SK-N-SH (cell line): ENCODE results near the gene ZNF33A. TPM values are rescaled to one million over a fixed set of nuclear protein-coding genes. Genes with fewer than 3 reads are reported as not detected.

Source experiments
- CTCF ChIA-PET: fragments of 300-600, 350-600 bp; formaldehyde crosslinking; extraction: SDS; loops from one replicate; lab custom pipeline; 2021; lab: Yijun Ruan, JAX
- POLR2A ChIA-PET: fragments of 350-600 bp; sonication (Branson Sonifier 250); formaldehyde crosslinking; extraction: SDS; loops from one replicate; lab custom pipeline; 2020; ENCODE audit warnings: antibody characterized with exemption, inconsistent platforms; lab: Yijun Ruan, JAX
- DNase-seq: peaks from one replicate; pipeline ENCODE4 v3.0.0; 2012
- H2AFZ ChIP-seq: fragments of 200-600 bp; sonication (generic); 2 replicates; pipeline ENCODE4 v1.8.1; 2016; ENCODE audit warnings: antibody characterized with exemption, mild to moderate bottlenecking, low read depth
- H3F3A ChIP-seq: fragments of 200-600 bp; sonication (generic); replicated peaks from 2 replicates; pipeline ENCODE3; 2016; ENCODE audit warnings: antibody characterized with exemption, mild to moderate bottlenecking; ENCODE audit not compliant: insufficient read depth
- H3K27ac ChIP-seq, 2 experiments: fragments of 200-500 bp in 1 of 2; fragments of 200-600 bp in 1 of 2; sonication (Bioruptor generic) in 1 of 2; sonication (generic), shearing (Covaris generic) in 1 of 2; 2 replicates each; pipeline versions ENCODE4 v1.5.1 to v1.6.1; 2014 to 2016; ENCODE audit warnings: low read depth in 2 of 2, inconsistent platforms in 1 of 2, low read length in 1 of 2, mild to moderate bottlenecking in 1 of 2, mixed read lengths in 1 of 2
- H3K27me3 ChIP-seq: fragments of 200-600 bp; sonication (generic), shearing (Covaris generic); 2 replicates; pipeline ENCODE4 v1.6.1; 2016; ENCODE audit warnings: mixed run types; ENCODE audit not compliant: insufficient read depth
- H3K36me3 ChIP-seq, 2 experiments: fragments of 200-500 bp in 1 of 2; fragments of 200-600 bp in 1 of 2; sonication (Bioruptor generic) in 1 of 2; sonication (generic) in 1 of 2; replicated peaks in 1 of 2; 2 replicates each; pipeline versions ENCODE3 to v1.5.1; 2014 to 2016; ENCODE audit warnings: low read length in 1 of 2, mild to moderate bottlenecking in 1 of 2; ENCODE audit not compliant: insufficient read depth in 2 of 2, control insufficient read depth in 1 of 2
- H3K4me1 ChIP-seq, 2 experiments: fragments of 200-500 bp in 1 of 2; fragments of 200-600 bp in 1 of 2; sonication (Bioruptor generic) in 1 of 2; sonication (generic), shearing (Covaris generic) in 1 of 2; 2 replicates each; pipeline versions ENCODE4 v1.5.1 to v1.6.1; 2014 to 2016; ENCODE audit warnings: low read depth in 1 of 2, low read length in 1 of 2, mixed run types in 1 of 2; ENCODE audit not compliant: insufficient read depth in 2 of 2, control insufficient read depth in 1 of 2
- H3K4me2 ChIP-seq: fragments of 200-600 bp; sonication (generic), shearing (Covaris generic); 2 replicates; pipeline ENCODE4 v1.6.1; 2017; ENCODE audit warnings: mixed run types
- H3K4me3 ChIP-seq, 2 experiments: fragments of 200-500 bp in 1 of 2; fragments of 200-600 bp in 1 of 2; sonication (Bioruptor generic) in 1 of 2; sonication (generic), shearing (Covaris generic) in 1 of 2; 2 replicates each; pipeline versions ENCODE4 v1.5.1 to v1.8.1; 2014 to 2016; ENCODE audit warnings: low read depth in 2 of 2, inconsistent platforms in 1 of 2, low read length in 1 of 2, mild to moderate bottlenecking in 1 of 2, mixed read lengths in 1 of 2, moderate library complexity in 1 of 2
- H3K79me2 ChIP-seq: fragments of 200-600 bp; sonication (generic); 2 replicates; pipeline ENCODE4 v1.8.1; 2017; ENCODE audit warnings: mild to moderate bottlenecking; ENCODE audit not compliant: insufficient read depth
- H3K9ac ChIP-seq: fragments of 200-600 bp; sonication (generic); 2 replicates; pipeline ENCODE4 v1.6.1; 2017; ENCODE audit warnings: mixed run types
- H3K9me2 ChIP-seq: fragments of 200-600 bp; sonication (generic); 2 replicates; pipeline ENCODE4 v1.6.1; 2017; ENCODE audit warnings: mixed run types
- H3K9me3 ChIP-seq: fragments of 200-600 bp; sonication (generic); 2 replicates; pipeline ENCODE4 v1.6.1; 2017; ENCODE audit warnings: mixed run types, mild to moderate bottlenecking, moderate library complexity
- H4K20me1 ChIP-seq: fragments of 200-600 bp; sonication (generic); 2 replicates; pipeline ENCODE4 v1.6.1; 2017; ENCODE audit warnings: mild to moderate bottlenecking, mixed run types; ENCODE audit not compliant: insufficient read depth
- IRF3 ChIP-seq: fragments of 150-350 bp; IDR thresholded peaks from 2 replicates; pipeline ENCODE4 v1.6.1; 2016; ENCODE audit warnings: mild to moderate bottlenecking, low read depth, low read length
- MAX ChIP-seq: IDR thresholded peaks from 2 replicates; pipeline ENCODE4 v1.4.0; 2012; ENCODE audit warnings: low read depth
- POLR2AphosphoS5 ChIP-seq: IDR thresholded peaks from 2 replicates; pipeline ENCODE4 v1.6.1; 2012; ENCODE audit warnings: low read depth, low read length
- RFX5 ChIP-seq: IDR thresholded peaks from 2 replicates; pipeline ENCODE4 v1.6.1; 2012; ENCODE audit warnings: mild to moderate bottlenecking, improper control_type of control experiment, low read length
- RXRA ChIP-seq: IDR thresholded peaks from 2 replicates; pipeline ENCODE4 v1.4.0; 2012; ENCODE audit warnings: low read depth, mild to moderate bottlenecking, borderline replicate concordance
- TCF12 ChIP-seq: IDR thresholded peaks from 2 replicates; pipeline ENCODE4 v1.4.0; 2012
- YY1 ChIP-seq: IDR thresholded peaks from 2 replicates; pipeline ENCODE4 v1.4.0; 2012; ENCODE audit warnings: low read depth, mild to moderate bottlenecking
- WGBS: methylation state at CpG from one replicate; pipeline ENCODE4 v1.1.6; 2017; ENCODE audit warnings: low lambda C conversion rate; 5-methylcytosine and 5-hydroxymethylcytosine counted together
- polyA plus RNA-seq, 3 experiments: library from polyadenylated mRNA; depleted of rRNA; stranded (reverse); fragments of >200 nt; gene quantifications; 2 replicates each; pipeline ENCODE4 v1.2.3, GENCODE V29; 2012
- TF ChIP-seq, protein P1 (sequence below): fragments of 150-350 bp; IDR thresholded peaks from 2 replicates; pipeline ENCODE4 v1.6.1; 2017; ENCODE audit warnings: antibody characterized with exemption, low read length, low read depth, borderline replicate concordance
- TF ChIP-seq, protein P2 (sequence below): IDR thresholded peaks from 2 replicates; pipeline ENCODE4 v1.4.0; 2012; ENCODE audit warnings: low read depth, borderline replicate concordance

Gene ZNF33A
- polyA plus RNA-seq, 1 of the 3 experiments (the other 2 are of a cell fraction) = 5.7 TPM

DNA sequence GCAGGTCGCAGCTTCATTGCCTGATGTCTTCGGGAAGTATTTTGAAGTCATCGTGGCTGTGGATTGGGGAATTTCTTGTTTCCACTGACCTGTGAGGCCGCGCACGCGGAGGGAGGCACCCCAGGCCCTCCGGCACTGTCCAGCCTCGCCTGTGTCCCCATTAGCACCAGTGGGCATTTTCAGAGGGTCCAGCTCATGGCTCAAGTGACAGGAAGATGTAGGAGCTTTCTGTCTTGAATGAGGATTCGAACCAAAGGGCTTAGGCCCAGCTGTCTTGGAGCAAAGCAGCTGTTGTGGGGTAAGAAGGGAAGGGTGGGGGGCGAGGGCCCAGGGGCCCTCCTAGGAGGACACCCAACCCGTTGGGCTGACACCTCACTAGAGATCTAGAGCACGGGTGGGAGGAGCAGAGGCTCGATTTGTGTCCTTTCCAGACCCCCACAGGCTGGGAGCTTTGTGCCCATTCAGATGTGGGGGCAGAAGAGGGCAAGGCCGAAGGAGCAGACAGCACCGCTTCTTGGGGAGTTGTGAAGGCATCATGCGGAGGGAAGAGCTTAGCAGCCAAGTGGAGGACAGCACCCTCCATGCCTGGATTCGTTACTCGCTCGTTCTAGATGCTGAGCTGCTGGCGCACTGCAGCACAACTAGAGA, 84.6 kb downstream of the ZNF33A start:
- POLR2A ChIA-PET = no interaction called here
- CTCF ChIA-PET = no interaction called here

GRCh38 chr10:38102880-38103279, 92.4 kb downstream of the ZNF33A start:
- H3K27ac ChIP-seq = no peak overlapping the region
- no peaks in the 10 kb centered on the region for H3K27me3 ChIP-seq
- ChIA-PET CTCF (no interaction called here), POLR2A (no interaction called here)
- no peaks in the 10 kb centered on the region for H3K79me2 ChIP-seq
- no peak overlapping the region for H2AFZ ChIP-seq
- peaks cover 36 to 70% of the 10 kb centered on the region in 2 experiments for H3K36me3 ChIP-seq
- no peak overlapping the region for H3K9ac ChIP-seq
- H3K9me3 ChIP-seq = 0 out of 2 replicates have a peak, but pooled peaks cover 14% of the 10 kb centered on the region
- no peaks in the 10 kb centered on the region for H3K4me1 ChIP-seq
- WGBS = 73% methylated on average over 1 of the region's 1 CpG
- H3K4me2 ChIP-seq = no peak overlapping the region
- no peaks in the 10 kb centered on the region for H4K20me1 ChIP-seq
- no peaks in the 10 kb centered on the region for H3K9me2 ChIP-seq
- no peak for DNase-seq
- no peak overlapping the region for H3K4me3 ChIP-seq
- TF ChIP-seq, protein P1, sequence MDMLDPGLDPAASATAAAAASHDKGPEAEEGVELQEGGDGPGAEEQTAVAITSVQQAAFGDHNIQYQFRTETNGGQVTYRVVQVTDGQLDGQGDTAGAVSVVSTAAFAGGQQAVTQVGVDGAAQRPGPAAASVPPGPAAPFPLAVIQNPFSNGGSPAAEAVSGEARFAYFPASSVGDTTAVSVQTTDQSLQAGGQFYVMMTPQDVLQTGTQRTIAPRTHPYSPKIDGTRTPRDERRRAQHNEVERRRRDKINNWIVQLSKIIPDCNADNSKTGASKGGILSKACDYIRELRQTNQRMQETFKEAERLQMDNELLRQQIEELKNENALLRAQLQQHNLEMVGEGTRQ = no peak
- TF ChIP-seq RXRA (no peak), TCF12 (no peak), IRF3 (no peak), YY1 (no peak), POLR2AphosphoS5 (no peak)
- TF ChIP-seq, protein P2, sequence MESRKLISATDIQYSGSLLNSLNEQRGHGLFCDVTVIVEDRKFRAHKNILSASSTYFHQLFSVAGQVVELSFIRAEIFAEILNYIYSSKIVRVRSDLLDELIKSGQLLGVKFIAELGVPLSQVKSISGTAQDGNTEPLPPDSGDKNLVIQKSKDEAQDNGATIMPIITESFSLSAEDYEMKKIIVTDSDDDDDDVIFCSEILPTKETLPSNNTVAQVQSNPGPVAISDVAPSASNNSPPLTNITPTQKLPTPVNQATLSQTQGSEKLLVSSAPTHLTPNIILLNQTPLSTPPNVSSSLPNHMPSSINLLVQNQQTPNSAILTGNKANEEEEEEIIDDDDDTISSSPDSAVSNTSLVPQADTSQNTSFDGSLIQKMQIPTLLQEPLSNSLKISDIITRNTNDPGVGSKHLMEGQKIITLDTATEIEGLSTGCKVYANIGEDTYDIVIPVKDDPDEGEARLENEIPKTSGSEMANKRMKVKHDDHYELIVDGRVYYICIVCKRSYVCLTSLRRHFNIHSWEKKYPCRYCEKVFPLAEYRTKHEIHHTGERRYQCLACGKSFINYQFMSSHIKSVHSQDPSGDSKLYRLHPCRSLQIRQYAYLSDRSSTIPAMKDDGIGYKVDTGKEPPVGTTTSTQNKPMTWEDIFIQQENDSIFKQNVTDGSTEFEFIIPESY = no peak
- H3F3A ChIP-seq = no peaks in the 10 kb centered on the region

More for the DNA sequence above, 84.6 kb downstream of the ZNF33A start:
- Histone ChIP-seq H2AFZ (peak overlapping the region; percentile 86), H3K4me2 (peak overlapping the region; percentile 94), H3K4me3 (peak overlapping the region; percentile 74 to 86)
- DNase-seq = no peak
- peak; percentile 18; the same call in 1 of the 2 replicates for TF ChIP-seq MAX
- TF ChIP-seq RFX5 = no peak
- TF ChIP-seq, all 33 proteins: peak for 1
- Histone ChIP-seq H3K4me1 (peaks cover 0 to 5% of the 10 kb centered on the region in 2 experiments; a peak in 1 of 4 replicates), H3K9me2 (no peaks in the 10 kb centered on the region), H3K9me3 (no peaks in the 10 kb centered on the region), H3K9ac (peak overlapping the region; percentile 77), H3K27ac (peak overlapping the region; percentile 44 to 85; a peak in 3 of 4 replicates), H3F3A (no peaks in the 10 kb centered on the region), H3K27me3 (no peaks in the 10 kb centered on the region), H3K36me3 (peaks cover 32 to 38% of the 10 kb centered on the region in 2 experiments), H3K79me2 (peaks cover 13% of the 10 kb centered on the region), H4K20me1 (no peaks in the 10 kb centered on the region)
- 57% methylated on average over 15 of the region's 21 CpGs for WGBS
